HG03108 (cell line): ENCODE results near the gene CCL5.

Experiments
- ATAC-seq: cut with Tn5 transposase; IDR thresholded peaks from one replicate; pipeline ENCODE4 v1.9.1; 2021; ENCODE audit warnings: moderate library complexity; ENCODE audit not compliant: unreplicated experiment

CCL5 gene

GRCh38 chr17:35879773-35880654 is at the start of gene CCL5:
Gene CCL5 (minus strand): TSS chr17:35880360.
- ATAC-seq, result peak; percentile 89

- no peak for ATAC-seq
These were observed 47.6 kb upstream of the CCL5 start for GRCh38 chr17:35927714-35928113.

- ATAC-seq, result no peak
These were observed 43.5 kb upstream of the CCL5 start for GRCh38 chr17:35923609-35924114.

GRCh38 chr17:35920229-35920628 is 40.1 kb upstream of the CCL5 start:
- ATAC-seq, result no peak

GRCh38 chr17:35918665-35919064 is 38.5 kb upstream of the CCL5 start:
- ATAC-seq, result no peak

GRCh38 chr17:35917519-35918213 is 37.5 kb upstream of the CCL5 start:
- no peak for ATAC-seq

GRCh38 chr17:35915153-35915964 is 35.2 kb upstream of the CCL5 start:
- no peak for ATAC-seq

GRCh38 chr17:35914354-35914753 is 34.2 kb upstream of the CCL5 start:
- ATAC-seq, result no peak

- ATAC-seq, result no peak
These were observed 33.4 kb upstream of the CCL5 start for GRCh38 chr17:35913609-35914008.

GRCh38 chr17:35912942-35913341 is 32.8 kb upstream of the CCL5 start:
- ATAC-seq, result no peak

- ATAC-seq, result no peak
These were observed 32.3 kb upstream of the CCL5 start for GRCh38 chr17:35912339-35912912.

- ATAC-seq, result no peak
These were observed 29.2 kb upstream of the CCL5 start for GRCh38 chr17:35909408-35909807.

GRCh38 chr17:35907691-35908090 is 27.5 kb upstream of the CCL5 start:
- ATAC-seq, result no peak

- ATAC-seq, result no peak
These were observed 26.9 kb upstream of the CCL5 start for GRCh38 chr17:35906926-35907637.

GRCh38 chr17:35906191-35906925 is 26.2 kb upstream of the CCL5 start:
- ATAC-seq, result no peak

GRCh38 chr17:35903451-35903850 is 23.3 kb upstream of the CCL5 start:
- no peak for ATAC-seq

- no peak for ATAC-seq
These were observed 21.5 kb upstream of the CCL5 start for GRCh38 chr17:35901631-35902175.

GRCh38 chr17:35900708-35901480 is 20.7 kb upstream of the CCL5 start:
- ATAC-seq, result no peak
